Subcutaneous abdominal adipose tissue (tissue), 5 donors: Measurements from ENCODE around the gene WDR53.
"Not testable (repeated sequence)": the region's sequence is repeated elsewhere in the genome, so short reads cannot be mapped to it uniquely, and the experiment has no call there.

ENCODE experiments used
- H3K27ac ChIP-seq: one replicate; pipeline ENCODE4 v1.7.0; 2013; ENCODE audit warnings: low read depth, mild to moderate bottlenecking, inconsistent platforms, low read length, moderate library complexity
- H3K27me3 ChIP-seq, 5 donors: one replicate each; pipeline ENCODE4 v1.7.0; 2013; ENCODE audit warnings: low read length in 5 of 5, inconsistent platforms in 1 of 5; ENCODE audit not compliant: control insufficient read depth in 5 of 5, insufficient read depth in 4 of 5
- H3K36me3 ChIP-seq, 5 donors: one replicate each; pipeline ENCODE4 v1.7.0; 2013; ENCODE audit warnings: low read length in 5 of 5; ENCODE audit not compliant: control insufficient read depth in 5 of 5, insufficient read depth in 5 of 5
- H3K4me1 ChIP-seq, 5 donors: one replicate each; pipeline ENCODE4 v1.7.0; 2013; ENCODE audit warnings: low read length in 5 of 5, mild to moderate bottlenecking in 3 of 5, moderate library complexity in 1 of 5; ENCODE audit not compliant: control insufficient read depth in 5 of 5, insufficient read depth in 5 of 5
- H3K4me3 ChIP-seq, 5 donors: one replicate each; pipeline ENCODE4 v1.7.0; 2013; ENCODE audit warnings: low read length in 5 of 5, low read depth in 1 of 5
- H3K9ac ChIP-seq, 5 donors: one replicate each; pipeline ENCODE4 v1.7.0; 2013; ENCODE audit warnings: low read length in 5 of 5, mild to moderate bottlenecking in 4 of 5, moderate library complexity in 3 of 5
- H3K9me3 ChIP-seq, 5 donors: one replicate each; pipeline ENCODE4 v1.7.0; 2013; ENCODE audit warnings: low read length in 5 of 5; ENCODE audit not compliant: control insufficient read depth in 5 of 5
- donor health status: healthy.
- donor health status: healthy.
- donor health status: healthy.
- donor health status: healthy.
- donor health status: healthy.

The WDR53 gene

GRCh38 chr3:196602673-196603072 lies 34.3 kb upstream of the WDR53 start:
- H3K27me3 ChIP-seq = peaks cover 0 to 4% (median 0%) of the 10 kb centered on the region in 5 donors
- H3K9me3 ChIP-seq = no peaks in the 10 kb centered on the region
- H3K36me3 ChIP-seq = no peaks in the 10 kb centered on the region
- H3K4me3 ChIP-seq = no peak overlapping the region
- H3K9ac ChIP-seq = no peak overlapping the region
- H3K27ac ChIP-seq = no peak overlapping the region
- peaks cover 0 to 5% (median 0%) of the 10 kb centered on the region in 5 donors for H3K4me1 ChIP-seq

GRCh38 chr3:196600359-196600758 lies 32.0 kb upstream of the WDR53 start:
- H3K9ac ChIP-seq = no peak overlapping the region
- peaks cover 0 to 5% (median 0%) of the 10 kb centered on the region in 5 donors for H3K4me1 ChIP-seq
- no peaks in the 10 kb centered on the region for H3K9me3 ChIP-seq
- H3K4me3 ChIP-seq = no peak overlapping the region
- H3K27me3 ChIP-seq = peaks cover 0 to 8% (median 6%) of the 10 kb centered on the region in 5 donors
- H3K36me3 ChIP-seq = no peaks in the 10 kb centered on the region
- no peak overlapping the region for H3K27ac ChIP-seq

GRCh38 chr3:196599734-196600128 lies 31.4 kb upstream of the WDR53 start:
- H3K4me1 ChIP-seq = peaks cover 0 to 5% (median 0%) of the 10 kb centered on the region in 5 donors
- H3K27me3 ChIP-seq = peaks cover 0 to 8% (median 6%) of the 10 kb centered on the region in 5 donors
- no peak overlapping the region for H3K4me3 ChIP-seq
- no peaks in the 10 kb centered on the region for H3K36me3 ChIP-seq
- H3K27ac ChIP-seq = no peak overlapping the region
- no peak overlapping the region for H3K9ac ChIP-seq
- H3K9me3 ChIP-seq = no peaks in the 10 kb centered on the region

GRCh38 chr3:196597971-196598733 lies 29.8 kb upstream of the WDR53 start:
- Histone ChIP-seq H3K4me3 (peak overlapping the region in 4 of 5 donors; percentile 14 to 65 (median 28)), H3K27me3 (peaks cover 0 to 11% (median 6%) of the 10 kb centered on the region in 5 donors)
- H3K27ac ChIP-seq, H3K36me3 ChIP-seq, H3K9me3 ChIP-seq, H3K9ac ChIP-seq, H3K4me1 ChIP-seq: not testable (repeated sequence)

- no peaks in the 10 kb centered on the region for H3K9me3 ChIP-seq
- no peak overlapping the region for H3K4me3 ChIP-seq
- peaks cover 0 to 5% (median 0%) of the 10 kb centered on the region in 5 donors for H3K4me1 ChIP-seq
- no peaks in the 10 kb centered on the region for H3K36me3 ChIP-seq
- peaks cover 0 to 11% (median 6%) of the 10 kb centered on the region in 5 donors for H3K27me3 ChIP-seq
- H3K27ac ChIP-seq = no peak overlapping the region
- no peak overlapping the region for H3K9ac ChIP-seq
Observed at GRCh38 chr3:196596355-196596754, 28.0 kb upstream of the WDR53 start.

- H3K27ac ChIP-seq = no peak overlapping the region
- peaks cover 3 to 10% (median 5%) of the 10 kb centered on the region in 5 donors for H3K36me3 ChIP-seq
- H3K27me3 ChIP-seq = peaks cover 0 to 2% (median 0%) of the 10 kb centered on the region in 5 donors
- H3K4me1 ChIP-seq = no peaks in the 10 kb centered on the region
- H3K4me3 ChIP-seq = no peak overlapping the region
- no peaks in the 10 kb centered on the region for H3K9me3 ChIP-seq
- no peak overlapping the region for H3K9ac ChIP-seq
Observed at GRCh38 chr3:196590279-196590678, 21.9 kb upstream of the WDR53 start.

- H3K27me3 ChIP-seq = no peaks in the 10 kb centered on the region
- no peaks in the 10 kb centered on the region for H3K4me1 ChIP-seq
- H3K36me3 ChIP-seq = peaks cover 9 to 25% (median 12%) of the 10 kb centered on the region in 5 donors
- no peak overlapping the region for H3K9ac ChIP-seq
- no peak overlapping the region for H3K27ac ChIP-seq
- H3K9me3 ChIP-seq = no peaks in the 10 kb centered on the region
- H3K4me3 ChIP-seq = no peak overlapping the region
Observed at GRCh38 chr3:196585044-196585757, 16.8 kb upstream of the WDR53 start.

GRCh38 chr3:196572389-196572788 lies 4.0 kb upstream of the WDR53 start:
- Histone ChIP-seq H3K27me3 (no peaks in the 10 kb centered on the region), H3K4me1 (peaks cover 0 to 23% (median 20%) of the 10 kb centered on the region in 5 donors), H3K9ac (no peak overlapping the region), H3K27ac (no peak overlapping the region), H3K9me3 (no peaks in the 10 kb centered on the region), H3K4me3 (no peak overlapping the region), H3K36me3 (peaks cover 0 to under 1% (median under 1%) of the 10 kb centered on the region in 5 donors)

GRCh38 chr3:196570332-196570731 lies 2.0 kb upstream of the WDR53 start:
- not testable (repeated sequence) for H3K27me3 ChIP-seq, H3K9me3 ChIP-seq, H3K27ac ChIP-seq, H3K4me3 ChIP-seq, H3K36me3 ChIP-seq, H3K9ac ChIP-seq
- H3K4me1 ChIP-seq = peaks cover 0 to 24% (median 22%) of the 10 kb centered on the region in 5 donors

- Histone ChIP-seq H3K27ac (peak overlapping the region; percentile 54), H3K4me3 (peak overlapping the region; percentile 70 to 100 (median 98)), H3K36me3 (peaks cover 0 to 8% (median 0%) of the 10 kb centered on the region in 5 donors), H3K9me3 (no peaks in the 10 kb centered on the region), H3K27me3 (no peaks in the 10 kb centered on the region), H3K9ac (peak overlapping the region; percentile 48 to 89 (median 88)), H3K4me1 (peaks cover 0 to 24% (median 22%) of the 10 kb centered on the region in 5 donors)
Observed at GRCh38 chr3:196569003-196569516, 706 bp upstream of the WDR53 start.
